KMS-11 (cell line): Measurements from ENCODE around the gene FDPS.
"Not testable (repeated sequence)": the region's sequence is repeated elsewhere in the genome, so short reads cannot be mapped to it uniquely, and the experiment has no call there.

ENCODE experiments used
- H2AFZ ChIP-seq: fragments of 200-600 bp; sonication (generic); 2 replicates; pipeline ENCODE4 v1.6.1; 2016; ENCODE audit warnings: antibody characterized with exemption, mixed run types, low read depth
- H3K27ac ChIP-seq: fragments of 200-600 bp; sonication (generic); 2 replicates; pipeline ENCODE4 v1.6.1; 2016; ENCODE audit warnings: mild to moderate bottlenecking, mixed run types
- H3K27me3 ChIP-seq: fragments of 200-600 bp; sonication (generic); 2 replicates; pipeline ENCODE4 v1.6.1; 2017; ENCODE audit warnings: mild to moderate bottlenecking, low read depth, mixed run types, moderate library complexity; ENCODE audit not compliant: insufficient read depth
- H3K36me3 ChIP-seq: fragments of 200-600 bp; sonication (generic); 2 replicates; pipeline ENCODE4 v1.6.1; 2017; ENCODE audit warnings: mild to moderate bottlenecking, mixed run types; ENCODE audit not compliant: insufficient read depth
- H3K4me1 ChIP-seq: fragments of 200-600 bp; sonication (generic); 2 replicates; pipeline ENCODE4 v1.6.1; 2016; ENCODE audit warnings: mild to moderate bottlenecking, low read depth, mixed run types; ENCODE audit not compliant: poor library complexity, severe bottlenecking
- H3K4me2 ChIP-seq: fragments of 200-600 bp; sonication (generic); 2 replicates; pipeline ENCODE4 v1.7.0; 2016; ENCODE audit warnings: mild to moderate bottlenecking, mixed run types
- H3K4me3 ChIP-seq: fragments of 200-600 bp; sonication (generic); IDR thresholded peaks from 2 replicates; pipeline ENCODE4 v1.6.1; 2017; ENCODE audit warnings: low read depth, low read length, mixed read lengths; ENCODE audit not compliant: insufficient read depth
- H3K79me2 ChIP-seq: fragments of 200-600 bp; sonication (generic); 2 replicates; pipeline ENCODE4 v1.6.1; 2016; ENCODE audit warnings: low read depth, mixed run types; ENCODE audit not compliant: insufficient read depth
- H3K9ac ChIP-seq: fragments of 200-600 bp; sonication (generic); 2 replicates; pipeline ENCODE4 v1.6.1; 2016; ENCODE audit warnings: mild to moderate bottlenecking, mixed run types
- H4K20me1 ChIP-seq: fragments of 200-600 bp; sonication (generic); 2 replicates; pipeline ENCODE4 v1.6.1; 2016; ENCODE audit warnings: mild to moderate bottlenecking, mixed run types; ENCODE audit not compliant: insufficient read depth
- TF ChIP-seq, protein P1 (sequence below): fragments of 200-600 bp; sonication (generic); conservative IDR thresholded peaks from 2 replicates; pipeline ENCODE4 v1.6.1; 2017; ENCODE audit warnings: low read depth, mild to moderate bottlenecking, antibody characterized with exemption, low read length, moderate library complexity, mixed read lengths

The FDPS gene

GRCh38 chr1:155287987-155288543 lies 20.6 kb upstream of the FDPS start:
- no peak overlapping the region for H3K9ac ChIP-seq
- TF ChIP-seq, protein P1, sequence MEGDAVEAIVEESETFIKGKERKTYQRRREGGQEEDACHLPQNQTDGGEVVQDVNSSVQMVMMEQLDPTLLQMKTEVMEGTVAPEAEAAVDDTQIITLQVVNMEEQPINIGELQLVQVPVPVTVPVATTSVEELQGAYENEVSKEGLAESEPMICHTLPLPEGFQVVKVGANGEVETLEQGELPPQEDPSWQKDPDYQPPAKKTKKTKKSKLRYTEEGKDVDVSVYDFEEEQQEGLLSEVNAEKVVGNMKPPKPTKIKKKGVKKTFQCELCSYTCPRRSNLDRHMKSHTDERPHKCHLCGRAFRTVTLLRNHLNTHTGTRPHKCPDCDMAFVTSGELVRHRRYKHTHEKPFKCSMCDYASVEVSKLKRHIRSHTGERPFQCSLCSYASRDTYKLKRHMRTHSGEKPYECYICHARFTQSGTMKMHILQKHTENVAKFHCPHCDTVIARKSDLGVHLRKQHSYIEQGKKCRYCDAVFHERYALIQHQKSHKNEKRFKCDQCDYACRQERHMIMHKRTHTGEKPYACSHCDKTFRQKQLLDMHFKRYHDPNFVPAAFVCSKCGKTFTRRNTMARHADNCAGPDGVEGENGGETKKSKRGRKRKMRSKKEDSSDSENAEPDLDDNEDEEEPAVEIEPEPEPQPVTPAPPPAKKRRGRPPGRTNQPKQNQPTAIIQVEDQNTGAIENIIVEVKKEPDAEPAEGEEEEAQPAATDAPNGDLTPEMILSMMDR = no peak

GRCh38 chr1:155291006-155291405 lies 17.7 kb upstream of the FDPS start:
- not testable (repeated sequence) for H3K79me2 ChIP-seq, H3K4me3 ChIP-seq, H3K4me2 ChIP-seq, H3K27ac ChIP-seq, H3K9ac ChIP-seq, H3K36me3 ChIP-seq, H3K4me1 ChIP-seq, H2AFZ ChIP-seq, H4K20me1 ChIP-seq
- H3K27me3 ChIP-seq = peaks cover 38% of the 10 kb centered on the region; the same call in 1 of the 2 replicates

More at GRCh38 chr1:155287987-155288543, 20.6 kb upstream of the FDPS start:
- H3K4me1 ChIP-seq = no peaks in the 10 kb centered on the region
- H3K27ac ChIP-seq = no peak overlapping the region
- H3K79me2 ChIP-seq = no peaks in the 10 kb centered on the region
- peaks cover 32% of the 10 kb centered on the region; the same call in 1 of the 2 replicates for H3K27me3 ChIP-seq
- H3K36me3 ChIP-seq = no peaks in the 10 kb centered on the region
- H2AFZ ChIP-seq = no peak overlapping the region
- H4K20me1 ChIP-seq = no peaks in the 10 kb centered on the region
- no peak overlapping the region for H3K4me3 ChIP-seq
- no peak overlapping the region for H3K4me2 ChIP-seq

- no peak overlapping the region for H3K9ac ChIP-seq
- H3K4me2 ChIP-seq = no peak overlapping the region
- no peak overlapping the region for H3K27ac ChIP-seq
- no peaks in the 10 kb centered on the region for H3K79me2 ChIP-seq
- H4K20me1 ChIP-seq = no peaks in the 10 kb centered on the region
- no peak overlapping the region for H2AFZ ChIP-seq
- H3K36me3 ChIP-seq = no peaks in the 10 kb centered on the region
- no peaks in the 10 kb centered on the region for H3K4me1 ChIP-seq
- H3K27me3 ChIP-seq = peaks cover 46% of the 10 kb centered on the region; the same call in 1 of the 2 replicates
- no peak overlapping the region for H3K4me3 ChIP-seq
- TF ChIP-seq, protein P1 = no peak
Measured at GRCh38 chr1:155293086-155293749, 15.4 kb upstream of the FDPS start.

DNA sequence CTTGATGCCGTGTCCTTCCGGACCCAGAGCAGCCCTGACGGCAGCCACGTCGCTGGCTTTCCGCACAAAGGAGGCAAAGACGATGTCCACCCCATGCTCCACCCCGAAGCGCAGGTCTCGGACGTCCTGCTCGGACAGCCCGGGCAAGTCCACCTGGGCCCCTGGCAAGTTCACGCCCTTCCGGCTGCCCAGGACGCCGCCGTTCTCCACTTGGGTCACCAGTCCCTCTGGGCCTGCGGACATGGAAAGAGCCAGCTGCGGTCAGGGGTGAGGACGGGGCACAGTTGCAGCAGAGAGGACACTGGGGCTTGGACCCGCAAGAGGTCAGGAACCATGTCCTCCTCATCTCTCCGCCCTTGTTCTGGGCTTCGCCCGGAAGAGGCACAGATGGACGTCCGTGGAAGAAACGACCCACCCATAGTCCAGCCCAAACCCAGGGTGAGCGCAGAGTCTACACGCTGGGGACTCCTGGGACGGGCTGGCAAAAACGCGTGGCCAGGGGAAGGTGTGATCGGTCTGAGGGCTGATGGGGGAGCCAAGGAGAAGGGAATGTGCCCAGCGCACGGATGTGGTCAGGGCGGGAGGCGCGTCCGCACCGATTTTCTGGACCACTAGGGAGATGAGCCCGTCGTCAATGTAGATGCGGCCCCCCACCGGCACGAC lies 14.0 kb upstream of the FDPS start:
- H3K4me1 ChIP-seq = no peaks in the 10 kb centered on the region
- no peaks in the 10 kb centered on the region for H3K36me3 ChIP-seq
- H4K20me1 ChIP-seq = no peaks in the 10 kb centered on the region
- H2AFZ ChIP-seq = no peak overlapping the region
- no peak overlapping the region for H3K9ac ChIP-seq
- H3K79me2 ChIP-seq = no peaks in the 10 kb centered on the region
- H3K27me3 ChIP-seq = peaks cover 43% of the 10 kb centered on the region; the same call in 1 of the 2 replicates
- no peak overlapping the region for H3K4me3 ChIP-seq
- no peak overlapping the region for H3K27ac ChIP-seq
- TF ChIP-seq, protein P1 = no peak
- no peak overlapping the region for H3K4me2 ChIP-seq
